Tibial nerve (tissue), 4 donors: ENCODE data around the gene NME7. TPM values are rescaled to one million over a fixed set of nuclear protein-coding genes. Genes with fewer than 3 reads are reported as not detected.

ENCODE experiments used
- DNase-seq, 2 donors: peaks; one replicate each; pipeline ENCODE4 v3.0.0-alpha.2; 2019; ENCODE audit warnings: low spot score in 2 of 2
- H3K27ac ChIP-seq, 4 donors: fragments of 200-600 bp; sonication (generic) in 3 of 4; one replicate each; pipeline ENCODE4 v1.5.1; 2017 to 2019; ENCODE audit warnings: mild to moderate bottlenecking in 1 of 4
- H3K27me3 ChIP-seq, 2 donors: fragments of 200-600 bp; sonication (generic) in 1 of 2; one replicate each; pipeline versions ENCODE4 v1.5.1 to v1.6.0; 2017 to 2019
- H3K36me3 ChIP-seq, 3 donors: fragments of 200-600 bp; sonication (generic); one replicate each; pipeline ENCODE4 v1.5.1; 2018 to 2019
- H3K4me1 ChIP-seq, 4 donors: fragments of 200-600 bp; sonication (generic) in 3 of 4; one replicate each; pipeline ENCODE4 v1.5.1; 2017 to 2019
- H3K4me3 ChIP-seq, 4 donors: fragments of 200-600 bp; sonication (generic) in 3 of 4; one replicate each; pipeline ENCODE4 v1.5.1; 2017 to 2019; ENCODE audit warnings: mild to moderate bottlenecking in 1 of 4, moderate library complexity in 1 of 4
- H3K9me3 ChIP-seq, 4 donors: fragments of 200-600 bp; sonication (generic) in 3 of 4; one replicate each; pipeline ENCODE4 v1.5.1; 2017 to 2019
- CTCF ChIP-seq, 5 experiments: fragments of 200-600 bp in 3 of 5; fragments of 450-650 bp in 2 of 5; sonication (generic) in 3 of 5; IDR thresholded peaks; one replicate each; pipeline ENCODE4 v1.5.1; 2016 to 2019; ENCODE audit warnings: antibody characterized with exemption in 5 of 5, mild to moderate bottlenecking in 3 of 5, moderate library complexity in 2 of 5
- EP300 ChIP-seq, 2 donors: sonication (generic); formaldehyde crosslinking; IDR thresholded peaks; one replicate each; pipeline ENCODE4 v1.6.1; 2017; ENCODE audit warnings: antibody characterized with exemption in 2 of 2, mild to moderate bottlenecking in 1 of 2
- POLR2A ChIP-seq, 2 donors: fragments of 450-650 bp; IDR thresholded peaks; one replicate each; pipeline ENCODE4 v1.6.1; 2017; ENCODE audit warnings: antibody characterized with exemption in 2 of 2, mild to moderate bottlenecking in 2 of 2, moderate library complexity in 2 of 2
- WGBS, 2 donors: methylation state at CpG; one replicate each; pipeline ENCODE4 v1.1.5; 2018; 5-methylcytosine and 5-hydroxymethylcytosine counted together
- total RNA-seq, 4 donors: library from RNA; depleted of rRNA; stranded (reverse); fragments of >200 nt; gene quantifications; one replicate each; pipeline ENCODE4 v1.1.0, GENCODE V29; 2016

Gene NME7
- total RNA-seq, 4 donors from 2014 or later = 8.2 to 26.2 (median 17.5) TPM

- Histone ChIP-seq H3K9me3 (no peaks in the 10 kb centered on the region), H3K27ac (no peak overlapping the region), H3K4me1 (no peaks in the 10 kb centered on the region), H3K36me3 (peaks cover 0 to 98% (median 0%) of the 10 kb centered on the region in 3 donors), H3K4me3 (no peak overlapping the region), H3K27me3 (no peaks in the 10 kb centered on the region)
- DNase-seq = no peak
- TF ChIP-seq CTCF (IDR thresholded peaks at IDR 0.05) (no peak), POLR2A (IDR thresholded peaks at IDR 0.05) (no peak), EP300 (IDR thresholded peaks at IDR 0.05) (no peak)
Measured at GRCh38 chr1:169390303-169390702, 22.7 kb upstream of the NME7 start.

GRCh38 chr1:169387399-169387798 lies 19.8 kb upstream of the NME7 start:
- Histone ChIP-seq H3K36me3 (peaks cover 0 to 98% (median 0%) of the 10 kb centered on the region in 3 donors), H3K27ac (no peak overlapping the region), H3K27me3 (no peaks in the 10 kb centered on the region), H3K4me3 (no peak overlapping the region), H3K4me1 (no peaks in the 10 kb centered on the region), H3K9me3 (no peaks in the 10 kb centered on the region)
- TF ChIP-seq POLR2A (IDR thresholded peaks at IDR 0.05) (no peak), EP300 (IDR thresholded peaks at IDR 0.05) (no peak), CTCF (IDR thresholded peaks at IDR 0.05) (no peak)
- DNase-seq = no peak

GRCh38 chr1:169383449-169383848 lies 15.9 kb upstream of the NME7 start:
- Histone ChIP-seq H3K27me3 (no peaks in the 10 kb centered on the region), H3K4me1 (no peaks in the 10 kb centered on the region), H3K9me3 (no peaks in the 10 kb centered on the region), H3K4me3 (no peak overlapping the region), H3K27ac (no peak overlapping the region), H3K36me3 (peaks cover 0 to 85% (median 0%) of the 10 kb centered on the region in 3 donors)
- DNase-seq = no peak
- no peak for TF ChIP-seq EP300 (IDR thresholded peaks at IDR 0.05)
- no peak for TF ChIP-seq CTCF (IDR thresholded peaks at IDR 0.05)
- no peak for TF ChIP-seq POLR2A (IDR thresholded peaks at IDR 0.05)
- WGBS, 2 donors = 78 to 83% methylated on average over 4 of the region's 4 CpGs

GRCh38 chr1:169381162-169381561 lies 13.6 kb upstream of the NME7 start:
- no peaks in the 10 kb centered on the region for H3K27me3 ChIP-seq
- no peak for TF ChIP-seq CTCF (IDR thresholded peaks at IDR 0.05)
- TF ChIP-seq POLR2A (IDR thresholded peaks at IDR 0.05) = no peak
- TF ChIP-seq EP300 (IDR thresholded peaks at IDR 0.05) = no peak
- peaks cover 0 to 86% (median 0%) of the 10 kb centered on the region in 3 donors for H3K36me3 ChIP-seq
- no peaks in the 10 kb centered on the region for H3K9me3 ChIP-seq
- H3K4me1 ChIP-seq = no peaks in the 10 kb centered on the region
- no peak for DNase-seq
- H3K27ac ChIP-seq = no peak overlapping the region
- no peak overlapping the region for H3K4me3 ChIP-seq

GRCh38 chr1:169371404-169371803 lies 3.8 kb upstream of the NME7 start:
- DNase-seq = no peak
- TF ChIP-seq EP300 (IDR thresholded peaks at IDR 0.05) (no peak), POLR2A (IDR thresholded peaks at IDR 0.05) (no peak), CTCF (IDR thresholded peaks at IDR 0.05) (no peak)
- H3K9me3 ChIP-seq = no peaks in the 10 kb centered on the region
- no peaks in the 10 kb centered on the region for H3K27me3 ChIP-seq
- H3K27ac ChIP-seq = no peak overlapping the region
- whole genome bisulfite sequencing, 2 donors = 73 to 74% methylated on average over 1 of the region's 1 CpG
- peaks cover 0 to 47% (median 4%) of the 10 kb centered on the region in 3 donors for H3K36me3 ChIP-seq
- H3K4me3 ChIP-seq = no peak overlapping the region
- H3K4me1 ChIP-seq = peaks cover 0 to 47% (median 8%) of the 10 kb centered on the region in 4 donors
